ENCODE data around the gene KBTBD2.

DNA sequence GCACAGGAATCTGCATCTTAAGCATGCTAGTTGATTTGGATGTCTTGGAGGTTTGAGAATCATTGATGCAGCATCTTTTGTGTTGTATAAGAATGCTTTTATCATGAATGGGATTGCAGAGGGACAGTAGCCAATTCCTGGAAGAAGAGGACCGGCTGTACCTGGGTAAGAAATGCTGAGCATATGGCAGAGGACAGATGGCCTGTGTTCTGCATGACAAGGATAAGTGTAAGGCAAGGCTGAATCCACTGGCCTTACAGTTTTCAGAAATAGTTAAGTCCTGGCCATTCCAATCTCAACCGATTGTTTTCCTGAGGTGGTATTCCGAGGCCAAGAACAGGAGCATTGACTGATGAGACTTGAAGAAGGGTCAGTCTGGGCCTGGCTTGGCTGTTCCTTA lies 24.4 kb upstream of the KBTBD2 start:
- TF ChIP-seq, protein P1, sequence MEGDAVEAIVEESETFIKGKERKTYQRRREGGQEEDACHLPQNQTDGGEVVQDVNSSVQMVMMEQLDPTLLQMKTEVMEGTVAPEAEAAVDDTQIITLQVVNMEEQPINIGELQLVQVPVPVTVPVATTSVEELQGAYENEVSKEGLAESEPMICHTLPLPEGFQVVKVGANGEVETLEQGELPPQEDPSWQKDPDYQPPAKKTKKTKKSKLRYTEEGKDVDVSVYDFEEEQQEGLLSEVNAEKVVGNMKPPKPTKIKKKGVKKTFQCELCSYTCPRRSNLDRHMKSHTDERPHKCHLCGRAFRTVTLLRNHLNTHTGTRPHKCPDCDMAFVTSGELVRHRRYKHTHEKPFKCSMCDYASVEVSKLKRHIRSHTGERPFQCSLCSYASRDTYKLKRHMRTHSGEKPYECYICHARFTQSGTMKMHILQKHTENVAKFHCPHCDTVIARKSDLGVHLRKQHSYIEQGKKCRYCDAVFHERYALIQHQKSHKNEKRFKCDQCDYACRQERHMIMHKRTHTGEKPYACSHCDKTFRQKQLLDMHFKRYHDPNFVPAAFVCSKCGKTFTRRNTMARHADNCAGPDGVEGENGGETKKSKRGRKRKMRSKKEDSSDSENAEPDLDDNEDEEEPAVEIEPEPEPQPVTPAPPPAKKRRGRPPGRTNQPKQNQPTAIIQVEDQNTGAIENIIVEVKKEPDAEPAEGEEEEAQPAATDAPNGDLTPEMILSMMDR (IDR thresholded peaks at IDR 0.05; ENCODE audit: low read depth, low read length): no peak
- TF ChIP-seq MAX (IDR thresholded peaks at IDR 0.05; ENCODE audit: low read depth, low read length) (no peak), POLR2A (IDR thresholded peaks at IDR 0.05; ENCODE audit: extremely low read depth, insufficient read length) (no peak)
